ENCODE measurements around the gene ATL2. TPM values are rescaled to one million over a fixed set of nuclear protein-coding genes. Genes with fewer than 3 reads are reported as not detected.

The ATL2 gene
- total and polyA plus RNA-seq, 2 of the 8 experiments (the other 6 are each of a cell fraction or from before 2014, with no cell fraction given): 38.8 to 84.6 TPM

GRCh38 chr2:38386377-38386776 lies 9.3 kb upstream of the ATL2 start:
- Histone ChIP-seq H3K4me1 (replicated peaks in 1 of 4; ENCODE audit: control insufficient read depth in 3 of 4, insufficient read depth in 4 of 4, low read length in 3 of 4) (no peaks in the 10 kb centered on the region; a peak in 1 of 7 replicates), H4K20me1 (replicated peaks in 1 of 2; ENCODE audit: control insufficient read depth in 1 of 2, insufficient read depth in 2 of 2, low read length in 2 of 2) (peaks cover 0 to 2% of the 10 kb centered on the region in 2 experiments), H3K9ac (replicated peaks in 1 of 4; ENCODE audit: extremely low read depth in 1 of 4, low read depth in 3 of 4, low read length in 3 of 4) (no peak overlapping the region), H2AK5ac (ENCODE audit: low read depth, low read length) (no peak overlapping the region), H2AFZ (ENCODE audit: low read length) (0 out of 2 replicates have a peak overlapping the region, but pooled peaks have one; percentile 20), H4K8ac (ENCODE audit: extremely low read depth, insufficient read depth, low read length) (no peak overlapping the region), H2BK120ac (replicated peaks; ENCODE audit: low read depth, low read length) (no peak overlapping the region), H3K4me3 (ENCODE audit: extremely low read depth in 1 of 4, insufficient read depth in 2 of 4, low read depth in 3 of 4, low read length in 4 of 4) (no peak overlapping the region), H2BK15ac (ENCODE audit: low read length) (no peak overlapping the region), H3K27me3 (replicated peaks in 1 of 4; ENCODE audit: control insufficient read depth in 3 of 4, extremely low read depth in 1 of 4, insufficient read depth in 3 of 4, low read length in 3 of 4) (no peaks in the 10 kb centered on the region), H2BK20ac (ENCODE audit: low read length) (no peak overlapping the region), H3K4me2 (ENCODE audit: insufficient read depth in 1 of 2, low read depth in 2 of 2, low read length in 2 of 2) (no peak overlapping the region), H3K9me3 (ENCODE audit: insufficient read depth in 2 of 2, low read depth in 1 of 2, low read length in 1 of 2) (no peaks in the 10 kb centered on the region), H3K4ac (replicated peaks; ENCODE audit: insufficient read length, low read depth, low read length) (no peak overlapping the region), H4K91ac (replicated peaks; ENCODE audit: insufficient read length, low read length) (no peak overlapping the region), H3K79me2 (ENCODE audit: control insufficient read depth in 1 of 2, insufficient read depth in 2 of 2, low read length in 2 of 2) (no peaks in the 10 kb centered on the region), H4K5ac (ENCODE audit: insufficient read length, low read depth, low read length) (no peak overlapping the region), H3K56ac (replicated peaks; ENCODE audit: insufficient read length, low read depth, low read length) (no peak overlapping the region), H3K27ac (ENCODE audit: low read depth, low read length) (no peak overlapping the region), H3K14ac (ENCODE audit: insufficient read length) (no peak overlapping the region), H3K79me1 (ENCODE audit: low read depth, low read length) (no peaks in the 10 kb centered on the region), H3K18ac (ENCODE audit: extremely low read depth, low read length) (no peak overlapping the region), H3K36me3 (ENCODE audit: control insufficient read depth in 2 of 4, insufficient read depth in 4 of 4, low read length in 3 of 4) (no peaks in the 10 kb centered on the region), H3K23ac (ENCODE audit: insufficient read length) (no peak overlapping the region), H2BK5ac (ENCODE audit: low read depth, low read length) (no peak overlapping the region), H3K23me2 (ENCODE audit: low read depth, low read length) (no peaks in the 10 kb centered on the region; the same call in 1 of the 2 replicates), H2BK12ac (ENCODE audit: low read depth, low read length) (no peak overlapping the region)
- FAIRE-seq: no peak
- WGBS, 2 experiments (ENCODE audit: extremely low coverage in 1 of 2, insufficient coverage in 1 of 2, insufficient read length in 1 of 2, insufficient replicate concordance in 2 of 2, low coverage in 1 of 2, low lambda C conversion rate in 2 of 2, missing lambda C conversion rate in 1 of 2): 67% methylated on average over 1 of the region's 2 CpGs; no CpG with 5 or more reads in 1 of the 2 experiments
- DNase-seq (ENCODE audit: low read depth in 1 of 2, low spot score in 2 of 2): no peak
- ChIA-PET POLR2A (ENCODE audit: partially characterized antibody) (no interaction called here), CTCF (ENCODE audit: partially characterized antibody) (no interaction called here)
- no peak for TF ChIP-seq BACH1 (IDR thresholded peaks at IDR 0.05; ENCODE audit: low read length)
- TF ChIP-seq POU5F1 (IDR thresholded peaks at IDR 0.05; ENCODE audit: low read depth, low read length): no peak
- TF ChIP-seq EZH2 (IDR thresholded peaks at IDR 0.05; ENCODE audit: low read depth, low read length, severe bottlenecking): no peak
- TF ChIP-seq CBX5 (IDR thresholded peaks at IDR 0.05; ENCODE audit: low read depth, low read length): no peak
- TF ChIP-seq MAX (IDR thresholded peaks at IDR 0.05): no peak
- TF ChIP-seq TBP (IDR thresholded peaks at IDR 0.05; ENCODE audit: low read depth, low read length): no peak
- no peak for TF ChIP-seq PHF8 (conservative IDR thresholded peaks at IDR 0.05; ENCODE audit: low read depth, low read length)
- TF ChIP-seq POLR2A (IDR thresholded peaks at IDR 0.05; ENCODE audit: control extremely low read depth in 1 of 2, low read depth in 2 of 2, low read length in 2 of 2): no peak
- TF ChIP-seq POLR2AphosphoS5 (IDR thresholded peaks at IDR 0.05; ENCODE audit: low read depth, low read length): no peak
- no peak for TF ChIP-seq EGR1 (IDR thresholded peaks at IDR 0.05; ENCODE audit: borderline replicate concordance, low read depth, low read length)
- TF ChIP-seq NANOG (IDR thresholded peaks at IDR 0.05; ENCODE audit: insufficient read depth, low read depth, low read length, poor library complexity, severe bottlenecking): no peak
- TF ChIP-seq SP1 (IDR thresholded peaks at IDR 0.05; ENCODE audit: low read depth, low read length): no peak
- no peak for TF ChIP-seq RXRA (IDR thresholded peaks at IDR 0.05; ENCODE audit: insufficient read depth, low read depth, low read length)
- TF ChIP-seq CHD2 (IDR thresholded peaks at IDR 0.05; ENCODE audit: low read length): no peak
- TF ChIP-seq HDAC6 (IDR thresholded peaks at IDR 0.05; ENCODE audit: low read depth, low read length): no peak
- TF ChIP-seq SRF (IDR thresholded peaks at IDR 0.05; ENCODE audit: low read depth, low read length): no peak

All from H1 (cell line).